ENCODE results near the gene KRT83.

Gene KRT83

GRCh38 chr12:52320784-52321400, at the start of gene KRT83:
KRT83 (minus strand) TSS chr12:52321398; CDS start chr12:52321335, 63 bp downstream.
- no peak for DNase-seq

- no peak for DNase-seq
Measured at GRCh38 chr12:52369809-52370208, 48.6 kb upstream of the KRT83 start.

DNA sequence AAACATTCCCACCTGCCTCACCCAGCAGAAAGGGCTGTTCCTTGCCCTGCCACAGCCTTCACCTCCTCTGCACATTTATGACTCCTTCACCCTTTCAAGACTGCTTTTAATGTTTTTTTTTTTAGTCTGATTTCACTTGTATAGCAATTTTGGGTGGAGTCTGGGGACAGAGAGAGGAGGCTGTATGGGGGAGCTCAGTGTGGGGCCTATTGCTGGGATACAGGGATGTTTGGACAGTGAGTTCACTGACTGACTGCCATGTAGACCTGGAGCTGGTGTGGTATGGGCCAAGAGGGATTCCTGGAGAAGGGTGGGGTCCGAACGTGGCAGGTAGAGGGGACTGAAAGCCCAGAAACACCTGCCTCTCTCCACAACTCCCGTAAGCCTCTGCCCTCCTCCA, 48.0 kb upstream of the KRT83 start:
- DNase-seq: no peak

DNA sequence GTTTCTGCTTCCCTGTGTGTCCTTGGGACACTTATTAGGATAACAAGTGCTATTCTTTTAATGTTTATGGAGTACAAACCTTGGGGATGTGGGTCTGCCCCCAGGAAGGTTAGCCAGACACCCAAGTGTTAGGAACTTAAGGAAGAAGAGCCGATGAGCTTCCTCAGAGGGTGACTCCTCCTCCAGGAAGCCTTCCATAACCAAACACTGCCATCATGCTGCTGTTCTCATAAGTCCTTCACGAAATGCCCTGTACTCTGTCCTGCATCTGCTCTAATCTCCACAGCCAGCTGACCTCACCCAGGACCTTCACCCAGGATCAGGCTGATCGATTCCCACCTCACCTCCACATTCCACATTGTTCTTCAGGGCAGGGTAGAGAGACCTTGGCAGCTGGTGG, 47.3 kb upstream of the KRT83 start:
- no peak for DNase-seq

GRCh38 chr12:52367876-52368275, 46.7 kb upstream of the KRT83 start:
- no peak for DNase-seq

DNA sequence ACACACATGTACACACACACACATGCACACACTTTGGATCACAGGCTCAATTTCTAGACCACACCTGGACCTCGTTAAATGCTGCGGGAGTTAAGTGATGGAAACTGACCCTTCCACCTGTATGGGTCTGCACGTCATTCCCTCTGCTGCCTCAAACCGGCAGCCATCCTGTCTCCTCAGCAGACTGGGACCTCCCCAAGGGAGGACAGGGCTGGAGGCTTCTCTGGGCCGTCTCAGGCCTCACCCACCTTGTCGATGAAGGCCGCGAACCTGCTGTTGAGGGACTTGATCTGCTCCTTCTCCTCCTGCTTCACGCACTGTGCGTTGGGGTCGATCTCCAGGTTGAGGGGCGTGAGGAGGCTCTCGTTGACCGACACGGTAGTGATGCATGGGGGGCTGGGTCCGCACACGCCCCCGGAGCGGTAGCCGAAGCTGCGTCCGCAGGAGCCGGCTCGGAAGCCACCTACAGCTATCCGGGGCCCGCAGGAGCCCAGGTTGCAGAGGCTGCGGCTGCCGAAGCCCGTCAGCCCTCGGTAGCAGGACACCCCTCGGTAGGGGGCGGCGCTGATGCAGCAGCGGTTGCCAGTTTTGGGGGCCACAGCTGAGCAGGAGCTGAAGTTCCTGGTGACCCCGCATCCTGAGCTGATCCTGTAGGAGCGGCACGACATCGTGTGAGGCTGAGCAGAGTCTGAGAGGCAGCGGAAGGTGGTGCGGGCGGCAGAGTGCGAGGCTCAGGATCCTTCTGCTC, 45.7 kb upstream of the KRT83 start, which contains the start of gene KRT85:
TSS of gene KRT85 (minus strand) at position 744 of the 748 bp plus-strand sequence. CDS start at position 668, 76 bp downstream.
- DNase-seq: no peak

GRCh38 chr12:52364901-52365489, 43.8 kb upstream of the KRT83 start:
- no peak for DNase-seq

DNA sequence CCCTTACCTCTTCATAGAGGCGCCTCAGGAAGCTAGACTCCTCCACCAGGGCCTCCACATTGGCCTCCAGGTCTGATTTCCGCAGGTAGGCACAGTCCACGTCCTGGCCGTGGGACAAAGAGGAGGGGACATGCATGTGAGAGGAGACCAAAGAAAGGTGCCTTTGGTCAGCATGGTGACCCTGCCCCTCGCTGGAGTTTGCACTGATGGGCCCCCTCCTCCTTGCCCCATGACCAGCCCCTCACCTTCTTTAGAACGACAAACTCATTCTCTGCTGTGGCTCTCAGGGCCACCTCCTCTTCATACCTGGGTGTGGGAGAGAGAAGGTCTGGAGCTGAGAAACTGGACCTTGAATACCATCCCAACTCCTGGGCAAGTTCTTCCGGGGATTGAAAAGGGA, 42.9 kb upstream of the KRT83 start:
- DNase-seq: no peak

DNA sequence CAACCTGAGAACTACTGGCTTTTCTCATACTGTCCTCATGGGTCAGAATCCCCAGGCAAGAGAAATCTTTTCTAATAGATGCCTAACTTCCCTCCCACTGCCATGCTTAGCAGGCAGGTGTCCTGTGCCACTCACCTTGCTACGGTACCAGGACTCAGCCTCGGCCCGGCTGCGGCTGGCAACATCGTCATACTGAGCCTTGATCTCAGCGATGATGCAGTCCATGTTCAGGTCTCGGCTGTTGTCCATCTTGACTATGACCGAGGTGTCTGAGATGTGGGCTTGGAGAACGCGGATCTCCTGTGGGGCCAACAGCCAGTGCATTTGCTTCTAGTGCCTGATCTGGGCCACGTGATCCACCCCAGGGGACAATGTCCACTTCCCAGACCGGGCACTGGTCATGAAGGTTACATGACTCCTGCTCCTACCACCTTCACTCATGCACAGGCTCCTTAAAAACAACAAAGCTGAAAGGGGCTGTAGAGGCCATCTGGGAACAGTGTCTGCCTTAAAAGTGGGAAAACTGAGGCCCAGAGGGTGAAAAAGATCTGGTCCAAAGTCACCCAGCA, 42.0 kb upstream of the KRT83 start:
- DNase-seq: no peak

DNA sequence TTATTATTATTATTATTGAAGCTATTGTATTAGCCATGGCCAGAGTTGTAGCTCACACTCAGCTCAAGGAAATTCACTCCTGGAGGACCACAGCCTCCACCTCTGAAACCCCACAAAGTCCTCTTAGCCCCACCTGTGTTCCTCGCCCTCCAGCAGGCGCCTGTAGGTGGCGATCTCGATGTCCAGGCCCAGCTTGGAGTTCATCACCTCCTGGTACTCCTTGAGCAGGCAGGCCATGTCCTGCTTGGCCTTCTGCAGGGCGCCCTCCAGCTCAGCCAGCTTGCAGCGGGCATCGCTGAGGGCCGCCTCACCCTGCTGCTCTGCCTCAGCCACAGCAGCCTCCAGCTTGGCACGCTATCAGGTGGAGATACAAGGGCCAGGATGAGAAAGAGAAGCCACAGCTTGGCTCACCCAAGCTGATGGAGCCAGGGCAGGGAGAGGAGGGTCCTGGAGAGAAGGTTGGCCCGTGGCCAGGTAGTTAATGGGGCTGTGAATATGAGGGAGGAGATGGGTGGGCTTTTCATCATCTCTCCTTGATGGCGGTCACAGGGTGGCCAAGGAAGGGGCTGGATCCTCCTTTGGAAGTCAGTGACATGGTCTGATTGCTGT, 41.0 kb upstream of the KRT83 start:
- no peak for DNase-seq

- no peak for DNase-seq
Measured at GRCh38 chr12:52361553-52361952, 40.4 kb upstream of the KRT83 start.

DNA sequence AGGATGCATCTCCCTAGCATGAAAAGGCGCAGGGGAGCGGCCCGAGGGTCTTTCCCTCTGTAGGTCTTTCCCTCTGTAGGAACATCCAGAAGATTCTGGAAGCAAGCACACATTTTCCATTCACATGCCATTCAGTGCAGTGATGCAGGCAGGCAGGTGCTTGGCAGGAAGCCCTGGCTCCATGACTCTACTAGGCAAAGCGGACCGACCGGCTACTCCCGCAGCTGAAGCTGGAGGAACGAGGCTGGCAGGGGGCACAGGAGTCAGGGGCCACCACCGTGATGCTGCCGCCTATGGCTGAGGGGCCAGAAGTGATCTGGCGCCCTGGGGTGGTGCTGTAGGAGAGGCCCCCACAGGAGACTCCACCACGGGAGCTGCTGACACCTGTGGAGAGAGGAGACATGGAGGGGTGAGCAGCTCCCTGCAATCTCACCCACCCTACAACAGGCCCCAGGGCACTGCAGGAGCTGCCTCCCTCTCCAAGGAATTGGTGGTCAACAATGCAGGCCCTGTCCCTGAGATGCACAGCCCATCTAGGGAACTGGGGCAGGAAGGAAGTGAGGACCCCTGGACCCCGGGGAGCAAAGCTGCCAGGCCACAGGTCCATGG, 39.6 kb upstream of the KRT83 start:
- DNase-seq: no peak

GRCh38 chr12:52360106-52360662, 39.0 kb upstream of the KRT83 start:
- DNase-seq: no peak

- DNase-seq: no peak
Measured at GRCh38 chr12:52359621-52360061, 38.4 kb upstream of the KRT83 start.

GRCh38 chr12:52358575-52359350, 37.6 kb upstream of the KRT83 start:
- DNase-seq: no peak

DNA sequence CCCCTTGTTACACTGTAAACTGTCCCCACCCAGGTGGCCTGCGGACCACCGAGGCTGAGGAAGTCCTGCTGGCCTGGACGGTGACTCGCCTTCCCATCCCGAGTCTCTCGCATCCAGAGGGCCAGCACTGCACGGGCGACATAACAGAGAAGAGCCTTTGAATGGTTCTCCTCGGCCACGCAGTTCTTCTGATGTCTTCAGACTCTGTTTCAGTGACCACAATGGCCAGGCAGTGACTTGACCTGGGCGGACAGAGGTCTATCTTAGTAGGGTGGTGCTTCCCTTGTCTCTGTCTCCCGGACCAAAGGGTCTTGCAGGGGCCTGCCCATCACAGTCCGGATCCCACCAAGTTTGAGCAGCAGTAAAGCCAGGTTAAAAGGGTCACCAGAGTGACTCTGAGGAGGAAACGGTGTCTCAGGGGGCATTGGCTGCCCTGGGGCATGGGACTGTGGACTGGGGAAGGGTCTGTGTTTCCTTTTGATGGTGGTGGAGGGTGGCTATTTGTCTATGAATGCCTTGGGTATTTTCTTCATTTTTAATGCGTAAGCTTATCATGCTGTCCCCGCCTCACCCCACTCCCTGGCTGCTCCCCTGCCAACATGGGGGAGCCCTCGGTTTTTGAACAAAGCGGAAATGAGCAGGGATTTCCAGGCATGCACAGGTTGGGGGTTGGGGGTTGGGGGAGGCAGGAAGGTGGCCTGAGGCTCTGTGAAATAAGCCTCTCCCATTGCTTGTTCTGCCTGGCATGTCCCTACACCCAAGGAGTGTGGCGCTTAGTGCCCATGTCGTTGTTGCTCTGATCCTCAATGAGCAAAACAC, 35.8 kb upstream of the KRT83 start:
- no peak for DNase-seq

DNA sequence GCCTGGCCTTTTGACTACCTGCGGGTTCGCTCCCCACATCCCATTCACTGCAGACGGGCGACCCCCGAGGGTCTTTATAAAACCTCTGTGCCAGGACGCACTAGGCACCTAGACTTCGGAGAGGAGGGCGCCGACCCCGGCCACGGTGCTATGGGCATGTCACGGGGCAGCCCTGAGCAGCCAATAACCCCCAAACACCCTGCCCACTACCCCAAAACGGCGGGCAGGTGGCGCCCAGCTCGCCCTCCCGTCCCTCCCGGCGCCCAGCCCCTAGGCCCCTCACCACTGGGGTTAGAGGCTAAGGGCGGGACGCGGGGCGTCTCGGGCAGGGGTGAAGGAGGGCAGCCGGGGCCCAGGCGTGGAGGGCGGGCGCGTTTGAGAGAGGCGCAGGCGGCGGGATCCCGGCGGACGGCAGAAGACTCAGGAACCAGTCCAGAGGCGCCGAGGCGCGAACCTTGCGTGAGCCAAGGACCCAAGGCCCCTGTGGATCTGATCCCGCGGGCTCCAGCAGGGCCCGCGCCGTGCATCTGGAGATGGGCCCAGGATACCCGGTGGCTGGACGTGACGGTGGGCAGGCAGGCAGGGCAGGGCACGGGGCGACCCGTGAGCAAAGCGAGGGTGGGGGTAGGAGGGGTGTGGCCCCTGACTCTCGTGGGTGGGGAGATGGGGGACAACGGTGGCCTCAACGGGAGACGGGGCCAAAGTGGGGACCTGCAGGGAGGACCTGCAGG, 35.0 kb upstream of the KRT83 start:
- DNase-seq: no peak

DNA sequence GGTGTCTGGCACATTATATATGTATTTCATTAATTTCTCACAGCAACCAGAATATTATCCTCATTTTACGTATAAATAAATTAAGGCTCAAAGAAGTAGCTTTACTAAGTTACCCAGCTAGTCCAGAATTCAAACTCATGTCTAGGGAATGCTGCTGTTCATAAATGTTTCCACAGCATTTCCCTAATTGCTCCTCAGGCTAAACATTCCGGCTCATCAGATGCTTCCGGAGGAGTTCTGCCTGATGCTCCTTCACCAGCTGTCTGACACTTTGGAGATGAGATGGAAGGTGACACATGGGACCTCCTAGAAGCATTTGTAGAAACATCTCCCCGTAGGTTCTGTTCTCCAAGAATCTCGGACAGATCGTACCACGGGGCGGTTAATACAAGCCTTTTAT, 34.0 kb upstream of the KRT83 start:
- DNase-seq: no peak

DNA sequence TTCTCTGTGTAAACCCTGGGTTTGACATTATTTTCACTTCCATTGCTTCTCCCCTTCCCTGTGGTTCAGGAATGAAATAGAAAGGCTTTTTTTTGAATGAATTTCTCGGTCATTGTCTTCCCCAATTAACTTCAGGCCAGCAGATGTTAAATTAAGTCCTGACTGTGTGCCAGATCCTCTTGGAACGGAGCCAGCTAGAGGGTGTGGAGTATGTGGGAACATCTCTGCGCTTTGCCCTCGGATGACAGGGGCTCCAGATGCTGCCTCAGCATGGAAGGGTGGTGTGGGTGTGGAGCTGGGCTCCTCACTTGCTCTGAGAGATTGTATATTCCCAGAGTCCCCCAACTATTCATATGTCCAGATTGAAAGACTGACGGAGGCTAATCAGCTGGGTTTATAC, 33.0 kb upstream of the KRT83 start:
- no peak for DNase-seq

DNA sequence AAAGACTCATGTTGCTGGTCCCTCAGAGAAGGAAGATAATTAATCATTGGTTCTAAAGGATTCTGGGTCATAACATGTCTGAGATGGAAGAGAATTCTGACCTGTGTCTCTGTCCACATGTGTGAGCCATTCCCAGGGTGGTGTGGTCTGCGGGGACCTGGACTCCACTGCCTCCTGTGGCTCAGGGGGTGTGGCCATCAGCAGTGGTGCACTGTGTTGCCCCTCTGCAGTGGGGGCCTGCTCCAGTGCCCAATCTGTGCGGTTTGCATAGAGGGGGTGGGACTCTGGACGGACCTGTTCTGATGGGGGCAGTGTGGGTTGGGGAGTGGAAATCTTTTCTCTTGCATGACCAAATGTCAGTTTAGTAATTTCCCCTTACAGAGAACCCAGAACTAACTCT, 32.6 kb upstream of the KRT83 start:
- no peak for DNase-seq
